ENCODE measurements around the gene NR1H2.

The NR1H2 gene

GRCh38 chr19:50427997-50428425, 51.8 kb downstream of the NR1H2 start:
- peak; percentile 56 for DNase-seq

- DNase-seq, result no peak
Measured at GRCh38 chr19:50428772-50429463, 52.7 kb downstream of the NR1H2 start.

DNA sequence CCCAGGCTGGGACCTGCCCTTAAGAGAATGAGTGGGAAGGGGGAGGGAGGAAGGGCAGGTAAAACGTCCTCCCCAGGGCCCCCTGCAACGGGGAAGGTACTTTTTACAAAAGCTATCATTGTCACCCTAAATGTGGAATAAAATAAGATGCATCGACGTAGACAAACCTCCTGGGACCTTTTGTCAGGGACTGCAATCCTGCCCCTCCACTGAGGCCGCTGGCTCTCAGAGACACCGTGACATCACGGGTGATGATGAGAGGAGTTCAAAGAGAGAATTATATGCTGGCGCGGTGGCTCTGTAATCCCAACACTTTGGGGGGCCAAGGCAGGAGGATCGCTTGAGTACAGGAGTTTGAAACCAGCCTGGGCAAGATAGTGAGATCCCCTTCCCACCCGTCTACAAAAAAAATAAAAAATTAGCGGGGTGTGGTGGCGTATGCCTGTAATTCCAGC, 54.7 kb downstream of the NR1H2 start:
- DNase-seq, result no peak

- DNase-seq, result peak; percentile 87
Measured at GRCh38 chr19:50431343-50432220, 55.3 kb downstream of the NR1H2 start.

GRCh38 chr19:50432221-50433028, 56.2 kb downstream of the NR1H2 start, which contains the start of gene MYBPC2:
MYBPC2 (plus strand) TSS chr19:50432892; CDS start chr19:50432954, 62 bp downstream.
- DNase-seq, result no peak

Measured in stimulated activated CD4-positive, alpha-beta T cell treated with anti-CD3 and anti-CD28 coated beads, Interleukin-15, amount 100 ng/mL, for 24 hours (primary cell).